Measurements from ENCODE around the gene MDN1. TPM values are rescaled to one million over a fixed set of nuclear protein-coding genes. Genes with fewer than 3 reads are reported as not detected.

MDN1 gene
- total RNA-seq, 4 donors from 2014 or later, result 14.5 to 38.6 (median 27.8) TPM

DNA sequence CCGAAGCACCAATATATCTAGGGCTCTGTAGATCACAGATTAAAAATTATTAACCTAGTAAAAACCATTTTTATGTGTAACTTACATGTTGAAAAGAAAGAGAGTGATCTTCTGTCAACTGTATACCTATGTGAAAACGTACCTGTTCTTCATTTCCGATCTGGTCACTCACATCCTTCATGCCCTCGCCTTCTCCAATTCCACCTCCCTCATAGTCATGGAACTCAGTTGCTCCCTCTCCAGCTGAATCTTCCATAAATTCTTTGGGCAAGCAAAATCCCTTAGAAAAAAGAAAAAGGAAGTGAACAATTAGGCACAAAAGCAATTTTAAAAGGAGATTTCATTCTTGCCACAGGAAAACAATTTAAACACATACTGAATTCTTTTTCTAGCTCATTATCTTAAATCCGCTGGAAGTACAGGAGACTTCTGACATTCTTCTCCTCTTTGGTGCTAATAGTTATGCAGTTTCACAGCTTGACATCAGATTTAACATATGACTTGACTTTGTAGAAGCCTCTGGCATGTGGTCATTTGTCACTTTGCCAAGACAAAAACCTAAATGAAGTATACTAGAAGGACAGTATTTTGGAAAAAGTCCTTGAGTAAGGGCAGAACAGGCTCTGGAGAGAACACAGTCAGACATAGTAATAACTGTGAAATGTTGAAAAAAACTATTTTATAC, 151.6 kb downstream of the MDN1 start:
- H3K4me3 ChIP-seq (ENCODE audit: low read depth, poor library complexity, severe bottlenecking), result no peak overlapping the region
- 90 to 93% methylated on average over 5 of the region's 5 CpGs for WGBS, 2 donors
- DNase-seq (ENCODE audit: low spot score in 2 of 2), result no peak
- intact Hi-C loops (cut with DNase I; ENCODE audit: low total_unique reads), result no loop called here
- TF ChIP-seq, protein P1, sequence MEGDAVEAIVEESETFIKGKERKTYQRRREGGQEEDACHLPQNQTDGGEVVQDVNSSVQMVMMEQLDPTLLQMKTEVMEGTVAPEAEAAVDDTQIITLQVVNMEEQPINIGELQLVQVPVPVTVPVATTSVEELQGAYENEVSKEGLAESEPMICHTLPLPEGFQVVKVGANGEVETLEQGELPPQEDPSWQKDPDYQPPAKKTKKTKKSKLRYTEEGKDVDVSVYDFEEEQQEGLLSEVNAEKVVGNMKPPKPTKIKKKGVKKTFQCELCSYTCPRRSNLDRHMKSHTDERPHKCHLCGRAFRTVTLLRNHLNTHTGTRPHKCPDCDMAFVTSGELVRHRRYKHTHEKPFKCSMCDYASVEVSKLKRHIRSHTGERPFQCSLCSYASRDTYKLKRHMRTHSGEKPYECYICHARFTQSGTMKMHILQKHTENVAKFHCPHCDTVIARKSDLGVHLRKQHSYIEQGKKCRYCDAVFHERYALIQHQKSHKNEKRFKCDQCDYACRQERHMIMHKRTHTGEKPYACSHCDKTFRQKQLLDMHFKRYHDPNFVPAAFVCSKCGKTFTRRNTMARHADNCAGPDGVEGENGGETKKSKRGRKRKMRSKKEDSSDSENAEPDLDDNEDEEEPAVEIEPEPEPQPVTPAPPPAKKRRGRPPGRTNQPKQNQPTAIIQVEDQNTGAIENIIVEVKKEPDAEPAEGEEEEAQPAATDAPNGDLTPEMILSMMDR (IDR thresholded peaks at IDR 0.05), result no peak
- no peak for TF ChIP-seq POLR2A (IDR thresholded peaks at IDR 0.05)

DNA sequence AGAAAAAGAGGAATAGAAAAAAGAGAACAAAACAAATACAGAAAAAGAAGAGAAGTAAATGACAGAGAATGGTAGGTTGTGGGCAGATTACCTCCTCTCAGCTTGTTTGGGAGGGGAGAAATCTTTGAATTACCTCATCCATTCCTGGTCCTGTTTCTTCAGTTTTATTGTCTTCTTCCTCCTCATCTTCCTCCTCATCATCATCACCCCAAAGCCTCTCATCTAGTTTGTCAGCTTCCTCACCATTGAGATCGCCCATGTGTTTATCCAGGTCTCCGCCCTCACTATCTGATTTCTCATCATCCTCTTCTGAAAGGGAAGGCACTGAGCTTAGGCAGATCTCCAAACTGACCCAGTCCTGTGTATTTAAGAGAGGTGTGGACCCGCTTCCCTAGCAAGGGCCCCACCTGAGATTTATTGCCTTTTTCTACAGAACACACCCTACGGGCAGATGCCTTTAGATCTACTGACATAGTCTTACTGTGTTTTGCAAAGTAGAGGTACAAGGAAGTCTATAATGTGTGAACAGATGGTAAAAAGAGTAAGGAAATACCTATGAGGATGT, 156.9 kb downstream of the MDN1 start:
- intact Hi-C loops (cut with DNase I; ENCODE audit: low total_unique reads), result no loop called here
- H3K4me3 ChIP-seq (ENCODE audit: low read depth, poor library complexity, severe bottlenecking), result no peak overlapping the region
- WGBS, 2 donors, result 87 to 91% methylated on average over 4 of the region's 4 CpGs
- DNase-seq (ENCODE audit: low spot score in 2 of 2), result no peak
- TF ChIP-seq POLR2A (IDR thresholded peaks at IDR 0.05), result no peak
- TF ChIP-seq, protein P1 (IDR thresholded peaks at IDR 0.05), result no peak

DNA sequence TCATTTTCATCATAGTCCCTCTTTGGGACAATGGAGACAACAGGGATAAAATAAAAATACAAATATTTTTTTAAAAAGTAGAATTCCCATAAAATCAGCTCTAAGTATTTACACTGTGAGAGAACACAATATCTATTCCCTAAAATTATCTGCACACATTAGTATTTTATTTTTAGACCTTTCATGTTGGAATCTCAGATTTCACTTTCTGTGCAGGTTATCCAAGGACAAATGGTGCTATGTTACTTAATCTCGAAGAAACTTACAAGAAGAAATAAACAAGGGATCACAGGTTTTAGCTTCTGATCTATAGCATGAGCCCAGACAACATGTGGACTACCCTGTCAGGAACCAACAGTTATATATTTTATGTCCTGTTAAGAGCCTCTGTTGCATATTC, 158.0 kb downstream of the MDN1 start:
- WGBS, 2 donors, result 95 to 97% methylated on average over 1 of the region's 1 CpG
- intact Hi-C loops (cut with DNase I; ENCODE audit: low total_unique reads), result no loop called here
- DNase-seq (ENCODE audit: low spot score in 2 of 2), result no peak
- H3K4me3 ChIP-seq (ENCODE audit: low read depth, poor library complexity, severe bottlenecking), result no peak overlapping the region
- TF ChIP-seq POLR2A (IDR thresholded peaks at IDR 0.05), result no peak
- TF ChIP-seq, protein P1 (IDR thresholded peaks at IDR 0.05), result no peak

DNA sequence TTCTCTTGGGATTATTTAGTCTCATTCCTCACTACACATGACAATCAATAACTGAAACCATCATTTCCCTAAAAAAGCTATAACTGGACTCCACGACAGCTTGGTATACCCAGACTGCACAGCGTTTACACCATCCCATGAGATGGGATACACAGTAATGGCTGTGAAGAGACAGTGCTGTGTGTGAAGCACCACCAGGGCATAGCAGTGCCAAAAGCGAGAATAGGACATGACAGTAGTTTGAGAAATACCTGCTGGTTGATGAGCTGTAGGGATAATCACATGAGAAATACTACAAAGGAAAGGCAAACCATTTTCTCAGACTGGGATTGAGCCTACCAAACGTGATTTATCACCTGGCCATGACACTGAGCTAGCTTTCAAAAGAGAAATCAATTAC, 158.6 kb downstream of the MDN1 start:
- no peak for DNase-seq (ENCODE audit: low spot score in 2 of 2)
- intact Hi-C loops (cut with DNase I; ENCODE audit: low total_unique reads), result no loop called here
- H3K4me3 ChIP-seq (ENCODE audit: low read depth, poor library complexity, severe bottlenecking), result no peak overlapping the region
- WGBS, 2 donors, result 92 to 94% methylated on average over 4 of the region's 4 CpGs
- no peak for TF ChIP-seq POLR2A (IDR thresholded peaks at IDR 0.05)
- TF ChIP-seq, protein P1 (IDR thresholded peaks at IDR 0.05), result no peak

DNA sequence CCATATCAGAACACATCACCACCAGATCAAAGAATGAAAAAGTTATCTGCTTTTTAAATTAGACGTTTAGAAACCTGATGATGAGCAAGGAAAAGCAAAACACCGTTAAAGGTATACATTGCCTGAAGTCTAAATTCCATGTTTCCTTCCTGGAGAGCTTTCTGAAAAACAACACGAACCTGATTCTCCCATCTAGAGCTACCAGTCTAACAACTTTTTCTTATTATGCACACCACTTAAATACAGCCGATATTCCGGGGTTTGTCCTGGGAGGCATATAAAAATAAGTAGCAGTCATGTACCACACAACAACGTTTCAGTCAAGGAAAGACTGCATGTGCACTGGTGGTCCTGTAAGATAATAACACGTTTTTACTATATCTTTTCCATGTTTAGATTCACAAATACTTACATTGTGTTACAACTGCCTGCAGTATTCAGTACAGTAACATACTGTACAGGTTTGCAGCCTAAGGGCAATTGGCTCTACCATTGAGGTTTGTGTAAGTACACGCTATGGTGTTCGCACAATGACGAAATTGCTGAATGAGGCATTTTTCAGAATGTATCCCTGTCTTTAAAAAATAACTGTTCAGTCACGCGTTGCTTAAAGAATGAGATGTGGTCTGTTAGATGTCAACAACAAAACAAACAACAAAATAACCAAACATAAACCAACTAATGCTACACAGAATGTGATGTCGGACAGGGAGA, 162.0 kb downstream of the MDN1 start:
- 57 to 66% methylated on average over 13 of the region's 13 CpGs for WGBS, 2 donors
- intact Hi-C loops (cut with DNase I; ENCODE audit: low total_unique reads), result no loop called here
- no peak overlapping the region for H3K4me3 ChIP-seq (ENCODE audit: low read depth, poor library complexity, severe bottlenecking)
- no peak for DNase-seq (ENCODE audit: low spot score in 2 of 2)
- TF ChIP-seq POLR2A (IDR thresholded peaks at IDR 0.05), result no peak
- TF ChIP-seq, protein P1 (IDR thresholded peaks at IDR 0.05), result no peak
